ENCODE measurements around the gene MANSC4. TPM values are rescaled to one million over a fixed set of nuclear protein-coding genes. Genes with fewer than 3 reads are reported as not detected.
A peak's percentile ranks its signal among the peaks of the same experiment; 100 is the strongest.

The MANSC4 gene
- total and polyA plus RNA-seq, 10 of the 15 experiments (the other 5 are each of a cell fraction or from before 2014, with no cell fraction given): 0.18 to 0.21 (median 0.19) TPM; not detected in 7

GRCh38 chr12:27762757-27763156, 17.3 kb downstream of the MANSC4 start (continued):
- TF ChIP-seq HCFC1 (IDR thresholded peaks at IDR 0.05; ENCODE audit: low read length): no peak
- no peak for TF ChIP-seq EP300 (IDR thresholded peaks at IDR 0.05; ENCODE audit: borderline replicate concordance in 1 of 2, control insufficient read depth in 1 of 2, low read depth in 2 of 2, low read length in 2 of 2)
- no peak for TF ChIP-seq BCL11A (IDR thresholded peaks at IDR 0.05; ENCODE audit: low read depth, low read length)
- TF ChIP-seq CHD2 (IDR thresholded peaks at IDR 0.05; ENCODE audit: borderline replicate concordance, low read depth, low read length): no peak
- no peak for TF ChIP-seq E4F1 (IDR thresholded peaks at IDR 0.05; ENCODE audit: borderline replicate concordance, partially characterized antibody)
- TF ChIP-seq SP1 (IDR thresholded peaks at IDR 0.05; ENCODE audit: low read depth, low read length): no peak
- no peak for TF ChIP-seq CTCF (IDR thresholded peaks at IDR 0.05 in 2 of 3, conservative IDR thresholded peaks at IDR 0.05 in 1 of 3; ENCODE audit: control insufficient read depth in 2 of 3, extremely low read depth in 1 of 3, insufficient read depth in 1 of 3, low read depth in 3 of 3, low read length in 3 of 3)
- TF ChIP-seq CBFB (IDR thresholded peaks at IDR 0.05; ENCODE audit: low read depth): no peak
- no peak for TF ChIP-seq NFXL1 (IDR thresholded peaks at IDR 0.05; ENCODE audit: borderline replicate concordance)
- TF ChIP-seq YBX1 (IDR thresholded peaks at IDR 0.05): no peak
- no peak for TF ChIP-seq RFX5 (IDR thresholded peaks at IDR 0.05; ENCODE audit: low read depth, low read length)
- no peak for TF ChIP-seq JUND (IDR thresholded peaks at IDR 0.05; ENCODE audit: low read depth, low read length)
- no peak for TF ChIP-seq ZZZ3 (IDR thresholded peaks at IDR 0.05; ENCODE audit: control insufficient read depth, insufficient read length, low read depth)
- TF ChIP-seq TCF12 (IDR thresholded peaks at IDR 0.05; ENCODE audit: low read depth, low read length): no peak
- TF ChIP-seq CHD4 (IDR thresholded peaks at IDR 0.05): no peak
- TF ChIP-seq MXI1 (IDR thresholded peaks at IDR 0.05; ENCODE audit: low read depth, low read length): no peak
- no peak for TF ChIP-seq ESRRA (IDR thresholded peaks at IDR 0.05; ENCODE audit: low read length)
- no peak for TF ChIP-seq HDGF (IDR thresholded peaks at IDR 0.05)
- TF ChIP-seq SPI1 (IDR thresholded peaks at IDR 0.05; ENCODE audit: borderline replicate concordance, insufficient read depth, low read depth, low read length): no peak
- no peak for TF ChIP-seq TARDBP (IDR thresholded peaks at IDR 0.05; ENCODE audit: borderline replicate concordance)
- TF ChIP-seq MTA2 (IDR thresholded peaks at IDR 0.05; ENCODE audit: low read depth): peak; percentile 74; the same call in 1 of the 2 replicates
- TF ChIP-seq KDM1A (IDR thresholded peaks at IDR 0.05; ENCODE audit: borderline replicate concordance): no peak
- TF ChIP-seq ZNF274 (IDR thresholded peaks at IDR 0.05; ENCODE audit: insufficient read depth, insufficient read length): no peak
- no peak for TF ChIP-seq ZBTB11 (CRISPR knock-in tag; IDR thresholded peaks at IDR 0.05)
- peak; percentile 40; the same call in 1 of the 2 replicates for TF ChIP-seq JUNB (IDR thresholded peaks at IDR 0.05)
- TF ChIP-seq PAX5 (IDR thresholded peaks at IDR 0.05; ENCODE audit: borderline replicate concordance, low read depth, low read length): no peak
- TF ChIP-seq ATF7 (IDR thresholded peaks at IDR 0.05; ENCODE audit: low read depth): peak; percentile 58; the same call in 1 of the 2 replicates

Data from GM12878 (cell line).